T-cell (primary cell): ENCODE results near the gene AP5Z1. TPM values are rescaled to one million over a fixed set of nuclear protein-coding genes. Genes with fewer than 3 reads are reported as not detected.

Experiments
- ATAC-seq, 4 experiments: fragments of 200-7000 bp in 3 of 4; fragments of 150-1000 bp in 1 of 4; cut with Tn5 transposase; replicated peaks in 1 of 4; 1 replicate in 3 of 4; 2 replicates in 1 of 4; pipeline ENCODE4 v1.10.0; 2021; ENCODE audit warnings: moderate library complexity in 3 of 4, mild to moderate bottlenecking in 2 of 4, moderate number of reproducible peaks in 1 of 4
- CTCF ChIA-PET, 2 donors: fragments of 300-600 bp; sonication (Branson Sonifier 250); formaldehyde crosslinking; loops; one replicate each; lab custom pipeline; 2022; ENCODE audit warnings: antibody characterized with exemption in 2 of 2; lab: Charles Lee
- POLR2A ChIA-PET, 2 donors: fragments of 300-600 bp; sonication (Branson Sonifier 250); formaldehyde crosslinking; loops; one replicate each; lab custom pipeline; 2022; ENCODE audit warnings: antibody characterized with exemption in 2 of 2; lab: Charles Lee
- DNase-seq, 35 experiments: peaks; one replicate each; pipeline versions ENCODE4 v3.0.0 to v3.0.0-alpha.2; 2013 to 2023
- H3K27ac ChIP-seq: one replicate; pipeline ENCODE4 v1.5.1; 2013; ENCODE audit warnings: low read length
- H3K27me3 ChIP-seq, 2 experiments: replicated peaks in 1 of 2; 1 replicate in 1 of 2; 2 replicates in 1 of 2; pipeline versions ENCODE4 v1.6.1 to v1.7.0; 2013; ENCODE audit warnings: low read length in 1 of 2, mixed read lengths in 1 of 2; ENCODE audit not compliant: control insufficient read depth in 2 of 2, insufficient read depth in 2 of 2; ENCODE audit errors: extremely low read depth in 1 of 2
- H3K36me3 ChIP-seq, 2 donors: 1 replicate in 1 of 2; 2 replicates in 1 of 2; pipeline versions ENCODE4 v1.6.1 to v1.7.0; 2013; ENCODE audit warnings: low read length in 1 of 2; ENCODE audit not compliant: control insufficient read depth in 2 of 2, insufficient read depth in 1 of 2; ENCODE audit errors: extremely low read depth in 1 of 2
- H3K4me1 ChIP-seq, 2 experiments: 1 replicate in 1 of 2; 2 replicates in 1 of 2; pipeline versions ENCODE4 v1.6.1 to v1.7.0; 2013; ENCODE audit warnings: low read length in 2 of 2, mixed read lengths in 1 of 2; ENCODE audit not compliant: insufficient read depth in 2 of 2, control insufficient read depth in 1 of 2; ENCODE audit errors: extremely low read depth in 1 of 2
- H3K4me3 ChIP-seq, 2 donors: 1 replicate in 1 of 2; 2 replicates in 1 of 2; pipeline versions ENCODE4 v1.5.1 to v1.7.0; 2013; ENCODE audit warnings: mild to moderate bottlenecking in 2 of 2, low read length in 1 of 2, moderate library complexity in 1 of 2; ENCODE audit not compliant: control insufficient read depth in 1 of 2; ENCODE audit errors: extremely low read depth in 1 of 2
- H3K9me3 ChIP-seq: 2 replicates; pipeline ENCODE4 v1.7.0; 2013
- H3K27ac Mint-ChIP-seq, 2 donors: one replicate each; pipeline ENCODE4 v1.8.0; 2020 to 2021; ENCODE audit warnings: mild to moderate bottlenecking in 2 of 2, mixed read lengths in 2 of 2
- H3K27me3 Mint-ChIP-seq, 2 donors: one replicate each; pipeline ENCODE4 v1.8.0; 2021 to 2022; ENCODE audit warnings: mixed read lengths in 2 of 2
- H3K36me3 Mint-ChIP-seq: one replicate; pipeline ENCODE4 v1.8.0; 2021; ENCODE audit warnings: mixed read lengths
- H3K4me1 Mint-ChIP-seq, 3 donors: one replicate each; pipeline ENCODE4 v1.8.0; 2020 to 2022; ENCODE audit warnings: mixed read lengths in 3 of 3, mild to moderate bottlenecking in 1 of 3
- H3K4me3 Mint-ChIP-seq, 3 donors: one replicate each; pipeline ENCODE4 v1.8.0; 2020 to 2022; ENCODE audit warnings: mild to moderate bottlenecking in 3 of 3, mixed read lengths in 3 of 3, moderate library complexity in 3 of 3
- H3K9me3 Mint-ChIP-seq, 3 donors: one replicate each; pipeline ENCODE4 v1.8.0; 2020 to 2022; ENCODE audit warnings: mixed read lengths in 3 of 3
- WGBS: methylation state at CpG from one replicate; pipeline ENCODE4 v1.1.5; 2013; ENCODE audit warnings: missing lambda C conversion rate; ENCODE audit not compliant: insufficient coverage; 5-methylcytosine and 5-hydroxymethylcytosine counted together
- total RNA-seq, 35 experiments: library from RNA in 6 of 35; stranded (reverse) in 6 of 35; fragments of 120-200 nt in 1 of 35; gene quantifications; one replicate each; pipeline versions ENCODE4 v1.2.1 to v1.2.4 and lab custom pipeline; 2013 to 2026

The AP5Z1 gene
- total RNA-seq, 5 donors from 2014 or later (not counting 1 experiment from before 2014, with no cell fraction given), result 93.6 to 126 (median 110) TPM

GRCh38 chr7:4768597-4769569, 6.5 kb upstream of the AP5Z1 start:
- Histone ChIP-seq H3K4me3 (no peak overlapping the region), H3K27me3 (no peaks in the 10 kb centered on the region), H3K36me3 (peaks cover 9 to 12% of the 10 kb centered on the region in 2 donors), H3K4me1 (no peaks in the 10 kb centered on the region), H3K9me3 (no peaks in the 10 kb centered on the region), H3K27ac (no peak overlapping the region)
- ATAC-seq (no peak), DNase-seq (no peak)
- H3K9me3 Mint-ChIP-seq, result no peaks in the 10 kb centered on the region
- H3K27ac Mint-ChIP-seq, result no peak overlapping the region
- ChIA-PET POLR2A (no interaction called here), CTCF (no interaction called here)
- H3K4me1 Mint-ChIP-seq, result peaks cover 9 to 12% (median 11%) of the 10 kb centered on the region in 3 donors
- no peak overlapping the region for H3K4me3 Mint-ChIP-seq
- no peaks in the 10 kb centered on the region for H3K36me3 Mint-ChIP-seq
- WGBS, result 98% methylated on average over 16 of the region's 27 CpGs
- H3K27me3 Mint-ChIP-seq, result no peaks in the 10 kb centered on the region

GRCh38 chr7:4769761-4770160, 5.7 kb upstream of the AP5Z1 start:
- WGBS, result 63% methylated on average over 3 of the region's 7 CpGs
- H3K4me1 ChIP-seq, result peaks cover 5 to 9% of the 10 kb centered on the region in 2 experiments
- POLR2A ChIA-PET, result no interaction called here
- Mint-ChIP-seq H3K27ac (peak overlapping the region; percentile 3 to 48), H3K36me3 (no peaks in the 10 kb centered on the region), H3K4me1 (peaks cover 17 to 21% (median 20%) of the 10 kb centered on the region in 3 donors), H3K9me3 (no peaks in the 10 kb centered on the region), H3K4me3 (no peak overlapping the region), H3K27me3 (no peaks in the 10 kb centered on the region)
- H3K4me3 ChIP-seq, result no peak overlapping the region
- H3K27ac ChIP-seq, result no peak overlapping the region
- H3K36me3 ChIP-seq, result peaks cover 2 to 6% of the 10 kb centered on the region in 2 donors
- DNase-seq, result no peak
- CTCF ChIA-PET, result no interaction called here
- no peak for ATAC-seq
- no peaks in the 10 kb centered on the region for H3K27me3 ChIP-seq
- H3K9me3 ChIP-seq, result no peaks in the 10 kb centered on the region

- Histone ChIP-seq H3K4me3 (no peak overlapping the region), H3K9me3 (no peaks in the 10 kb centered on the region), H3K36me3 (peaks cover 2 to 3% of the 10 kb centered on the region in 2 donors), H3K27ac (no peak overlapping the region), H3K4me1 (peaks cover 8 to 12% of the 10 kb centered on the region in 2 experiments), H3K27me3 (no peaks in the 10 kb centered on the region)
- peak overlapping the region in 1 of 2 donors; percentile 14 for H3K27ac Mint-ChIP-seq
- DNase-seq, result no peak
- H3K4me3 Mint-ChIP-seq, result no peak overlapping the region
- H3K9me3 Mint-ChIP-seq, result no peaks in the 10 kb centered on the region
- peaks cover 0 to 2% of the 10 kb centered on the region in 2 donors for H3K27me3 Mint-ChIP-seq
- no CpG with 5 or more reads among the region's 9 CpGs for WGBS
- CTCF ChIA-PET, result no interaction called here
- H3K36me3 Mint-ChIP-seq, result no peaks in the 10 kb centered on the region
- no peak for ATAC-seq
- H3K4me1 Mint-ChIP-seq, result peaks cover 26 to 30% (median 28%) of the 10 kb centered on the region in 3 donors
- POLR2A ChIA-PET, result no interaction called here
Observed at GRCh38 chr7:4770886-4771285, 4.5 kb upstream of the AP5Z1 start.

- DNase-seq (no peak), ATAC-seq (no peak)
- Mint-ChIP-seq H3K36me3 (no peaks in the 10 kb centered on the region), H3K27me3 (peaks cover 0 to 2% of the 10 kb centered on the region in 2 donors), H3K4me3 (no peak overlapping the region), H3K27ac (no peak overlapping the region), H3K4me1 (peaks cover 34 to 38% (median 35%) of the 10 kb centered on the region in 3 donors), H3K9me3 (no peaks in the 10 kb centered on the region)
- ChIA-PET POLR2A (no interaction called here), CTCF (no interaction called here)
- Histone ChIP-seq H3K27me3 (no peaks in the 10 kb centered on the region), H3K9me3 (no peaks in the 10 kb centered on the region), H3K4me3 (no peak overlapping the region), H3K36me3 (peaks cover 2 to 3% of the 10 kb centered on the region in 2 donors), H3K27ac (no peak overlapping the region), H3K4me1 (peaks cover 13 to 20% of the 10 kb centered on the region in 2 experiments)
- WGBS, result 97% methylated on average over 8 of the region's 9 CpGs
Observed at GRCh38 chr7:4771737-4772136, 3.7 kb upstream of the AP5Z1 start.

- ChIA-PET POLR2A (no interaction called here), CTCF (no interaction called here)
- Histone ChIP-seq H3K27me3 (no peaks in the 10 kb centered on the region), H3K4me3 (no peak overlapping the region), H3K27ac (no peak overlapping the region), H3K4me1 (peaks cover 16 to 25% of the 10 kb centered on the region in 2 experiments), H3K36me3 (peaks cover 2 to 3% of the 10 kb centered on the region in 2 donors), H3K9me3 (no peaks in the 10 kb centered on the region)
- no peaks in the 10 kb centered on the region for H3K9me3 Mint-ChIP-seq
- no peak overlapping the region for H3K4me3 Mint-ChIP-seq
- WGBS, result 83% methylated on average over 1 of the region's 6 CpGs
- H3K4me1 Mint-ChIP-seq, result peaks cover 38 to 42% (median 39%) of the 10 kb centered on the region in 3 donors
- peaks cover 0 to 2% of the 10 kb centered on the region in 2 donors for H3K27me3 Mint-ChIP-seq
- no peak overlapping the region for H3K27ac Mint-ChIP-seq
- DNase-seq (no peak), ATAC-seq (no peak)
- peaks cover 4% of the 10 kb centered on the region for H3K36me3 Mint-ChIP-seq
Observed at GRCh38 chr7:4772306-4772705, 3.1 kb upstream of the AP5Z1 start.

- H3K9me3 Mint-ChIP-seq, result no peaks in the 10 kb centered on the region
- no peak overlapping the region for H3K27ac ChIP-seq
- peak overlapping the region; percentile 97 to 99 for H3K27ac Mint-ChIP-seq
- H3K4me3 ChIP-seq, result no peak overlapping the region
- ATAC-seq (no peak), DNase-seq (no peak)
- peaks cover 51 to 56% (median 52%) of the 10 kb centered on the region in 3 donors for H3K4me1 Mint-ChIP-seq
- WGBS, result 95% methylated on average over 8 of the region's 12 CpGs
- peaks cover 0 to 2% of the 10 kb centered on the region in 2 donors for H3K27me3 Mint-ChIP-seq
- ChIA-PET CTCF (no interaction called here), POLR2A (interaction anchor here (0.5 to 1.1 kb wide), 3 partner anchors 27 to 1669 kb away, joined by 4 to 8 read pairs (median 8); no protein-coding TSS in a partner anchor)
- H3K36me3 ChIP-seq, result peaks cover 3 to 4% of the 10 kb centered on the region in 2 donors
- H3K36me3 Mint-ChIP-seq, result peaks cover 9% of the 10 kb centered on the region
- H3K9me3 ChIP-seq, result no peaks in the 10 kb centered on the region
- H3K27me3 ChIP-seq, result no peaks in the 10 kb centered on the region
- peak overlapping the region; percentile 98 for H3K4me3 Mint-ChIP-seq
- H3K4me1 ChIP-seq, result peaks cover 16 to 36% of the 10 kb centered on the region in 2 experiments
Observed at GRCh38 chr7:4774007-4774406, 1.4 kb upstream of the AP5Z1 start.
